Airway epithelial cell (primary cell): Measurements from ENCODE around the gene TCEAL6. TPM values are rescaled to one million over a fixed set of nuclear protein-coding genes. Genes with fewer than 3 reads are reported as not detected.

Source experiments
- total RNA-seq: library from RNA; depleted of rRNA; stranded (reverse); fragments of >200 nt; gene quantifications from 2 replicates; pipeline ENCODE4 v1.2.3, GENCODE V29; 2015

Gene TCEAL6
- not detected in 2 replicates for total RNA-seq

GRCh38 chrX:102142274-102142673, at the start of gene TCEAL6:
TSS of gene TCEAL6 (minus strand) at chrX:102142481.

GRCh38 chrX:102155806-102156179, 13.5 kb upstream of the TCEAL6 start, which contains the start of gene BEX5:
TSS of gene BEX5 (minus strand) at chrX:102155977. CDS start at chrX:102154265, 1,712 bp downstream.

DNA sequence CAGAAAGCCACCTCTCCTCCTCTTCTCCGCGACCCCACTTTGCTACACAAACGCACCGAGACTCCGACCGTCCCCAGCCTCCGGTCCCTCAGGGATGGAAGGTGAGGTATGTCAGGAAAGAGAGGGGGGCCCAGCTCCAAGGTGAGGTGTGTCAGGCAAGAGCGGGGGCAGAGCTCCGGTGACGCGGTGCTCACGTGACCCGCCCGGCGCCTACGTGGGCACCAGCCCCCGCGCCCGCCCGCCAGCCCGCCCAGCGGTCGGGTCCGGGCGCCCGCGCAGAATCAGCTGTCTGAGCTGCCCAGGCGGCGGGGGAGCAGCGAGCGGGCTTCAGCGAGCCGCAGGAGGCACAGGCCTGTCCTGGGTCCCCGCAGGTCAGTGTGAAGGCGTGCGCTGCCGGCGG, 16.8 kb downstream of the TCEAL6 start, which contains the start of gene TCEAL2:
TSS of gene TCEAL2 (plus strand) at position 244 of the 400 bp plus-strand sequence. CDS start 1,152 bp downstream, outside the sequence.

Other genes starting within 250 kb of the TCEAL6 start
- gene ZMAT1, start 210.5 kb downstream of the TCEAL6 start, total RNA-seq: 0.28 TPM in 1 of 2 replicates, not detected in the other
- gene TCEAL2, start 16.8 kb downstream of the TCEAL6 start, total RNA-seq: 0.09 TPM in 1 of 2 replicates, not detected in the other
- 0.79 TPM in 1 of 2 replicates, not detected in the other for gene BEX5, start 13.5 kb upstream of the TCEAL6 start, total RNA-seq
- gene TCP11X1, start 72.8 kb upstream of the TCEAL6 start, total RNA-seq: not detected in 2 replicates
- gene NXF2, start 104.7 kb upstream of the TCEAL6 start, total RNA-seq: not detected in 2 replicates